Activated CD4-positive, alpha-beta memory T cell treated with anti-CD3 and anti-CD28 coated beads for 36 hours (primary cell): ENCODE measurements around the gene NLN. TPM values are rescaled to one million over a fixed set of nuclear protein-coding genes. Genes with fewer than 3 reads are reported as not detected.
"Not testable (repeated sequence)": the region's sequence is repeated elsewhere in the genome, so short reads cannot be mapped to it uniquely, and the experiment has no call there.

Source experiments
- CTCF ChIA-PET: fragments of 350-600 bp; sonication (Branson Sonifier 250); formaldehyde crosslinking; loops from one replicate; lab custom pipeline; 2021; ENCODE audit warnings: antibody characterized with exemption, inconsistent platforms; lab: Charles Lee
- POLR2A ChIA-PET: fragments of 350-600 bp; sonication (Branson Sonifier 250); formaldehyde crosslinking; loops from one replicate; lab custom pipeline; 2021; ENCODE audit warnings: antibody characterized with exemption; lab: Charles Lee
- DNase-seq: peaks from one replicate; pipeline ENCODE4 v3.0.0-alpha.2; 2020
- H3K27ac Mint-ChIP-seq: one replicate; pipeline ENCODE4 v1.8.0; 2021; ENCODE audit warnings: mixed read lengths
- H3K27me3 Mint-ChIP-seq: one replicate; pipeline ENCODE4 v1.8.0; 2021; ENCODE audit warnings: mixed read lengths
- H3K36me3 Mint-ChIP-seq: one replicate; pipeline ENCODE4 v1.8.0; 2021; ENCODE audit warnings: mixed read lengths
- H3K4me1 Mint-ChIP-seq: one replicate; pipeline ENCODE4 v1.8.0; 2021; ENCODE audit warnings: low read depth, mixed read lengths
- H3K4me3 Mint-ChIP-seq: one replicate; pipeline ENCODE4 v1.8.0; 2021; ENCODE audit warnings: mild to moderate bottlenecking, mixed read lengths
- H3K9me3 Mint-ChIP-seq: one replicate; pipeline ENCODE4 v1.8.0; 2021; ENCODE audit warnings: mixed read lengths
- intact Hi-C: fragments of 100-400 bp; cut with micrococcal nuclease; formaldehyde crosslinking; loops from one replicate; pipeline ENCODE4 v1.15.1; 2023
- total RNA-seq, 2 experiments: library from RNA; stranded (reverse); gene quantifications; one replicate each; pipeline ENCODE4 v1.2.3, GENCODE V29; 2021

NLN gene
- total RNA-seq = 10 to 100 TPM; 22.7 to 23.7 TPM

- peaks cover 25% of the 10 kb centered on the region for H3K4me1 Mint-ChIP-seq
- no peaks in the 10 kb centered on the region for H3K27me3 Mint-ChIP-seq
- intact Hi-C loops = loop anchor here (1.0 to 5.0 kb wide), 6 partner anchors 98 to 422 kb away; partner anchors contain the start of genes CENPK, ERBIN, PPWD1 and SREK1
- CTCF ChIA-PET = no interaction called here
- DNase-seq = peak; percentile 88
- POLR2A ChIA-PET = interaction anchor here (0.5 to 2.6 kb wide), 6 partner anchors 98 to 422 kb away, joined by 3 to 10 read pairs (median 4); partner anchors contain the start of genes CENPK, ERBIN, PPWD1 and SREK1
- no peaks in the 10 kb centered on the region for H3K9me3 Mint-ChIP-seq
- H3K36me3 Mint-ChIP-seq = no peaks in the 10 kb centered on the region
- peak within 1 kb of the TSS; percentile 91 for H3K27ac Mint-ChIP-seq
- peak within 1 kb of the TSS; percentile 89 for H3K4me3 Mint-ChIP-seq
Observed at GRCh38 chr5:65721720-65722574, at the start of gene NLN, which contains the start of gene SGTB. Gene NLN, plus strand, starts transcription at chr5:65722205. Its CDS starts 169 bp downstream, at chr5:65722374. Gene SGTB, minus strand, starts transcription at chr5:65722109. Its CDS starts 1,302 bp downstream, at chr5:65720807.

GRCh38 chr5:65672796-65673195, 49.2 kb upstream of the NLN start:
- peaks cover 27% of the 10 kb centered on the region for H3K4me1 Mint-ChIP-seq
- DNase-seq = no peak
- no peak overlapping the region for H3K4me3 Mint-ChIP-seq
- peaks cover 27% of the 10 kb centered on the region for H3K36me3 Mint-ChIP-seq
- CTCF ChIA-PET = no interaction called here
- intact Hi-C loops = no loop called here
- peak overlapping the region; percentile 5 for H3K27ac Mint-ChIP-seq
- no peaks in the 10 kb centered on the region for H3K9me3 Mint-ChIP-seq
- POLR2A ChIA-PET = no interaction called here
- no peaks in the 10 kb centered on the region for H3K27me3 Mint-ChIP-seq

- ChIA-PET POLR2A (no interaction called here), CTCF (no interaction called here)
- DNase-seq = no peak
- intact Hi-C loops = no loop called here
- H3K4me1 Mint-ChIP-seq = peaks cover 38% of the 10 kb centered on the region
- no peaks in the 10 kb centered on the region for H3K27me3 Mint-ChIP-seq
- H3K9me3 Mint-ChIP-seq = no peaks in the 10 kb centered on the region
- peaks cover 41% of the 10 kb centered on the region for H3K36me3 Mint-ChIP-seq
- H3K4me3 Mint-ChIP-seq = no peak overlapping the region
- H3K27ac Mint-ChIP-seq = no peak overlapping the region
Observed at GRCh38 chr5:65674749-65675148, 47.3 kb upstream of the NLN start.

GRCh38 chr5:65676056-65676455, 45.9 kb upstream of the NLN start:
- peaks cover 42% of the 10 kb centered on the region for H3K4me1 Mint-ChIP-seq
- CTCF ChIA-PET, intact Hi-C loops, H3K9me3 Mint-ChIP-seq, H3K27me3 Mint-ChIP-seq, DNase-seq, H3K4me3 Mint-ChIP-seq: not testable (repeated sequence)
- POLR2A ChIA-PET = interaction anchor here (0.6 to 1.3 kb wide), 2 partner anchors 11 to 120 kb away, joined by 4 read pairs; no protein-coding TSS in a partner anchor
- peak overlapping the region; percentile 20 for H3K27ac Mint-ChIP-seq
- peaks cover 48% of the 10 kb centered on the region for H3K36me3 Mint-ChIP-seq

- no peak for DNase-seq
- intact Hi-C loops = no loop called here
- CTCF ChIA-PET = no interaction called here
- Mint-ChIP-seq H3K9me3 (no peaks in the 10 kb centered on the region), H3K4me3 (no peak overlapping the region), H3K27me3 (no peaks in the 10 kb centered on the region), H3K4me1 (peaks cover 27% of the 10 kb centered on the region), H3K27ac (no peak overlapping the region), H3K36me3 (peaks cover 51% of the 10 kb centered on the region)
- POLR2A ChIA-PET = no interaction called here
Observed at GRCh38 chr5:65682148-65682547, 39.9 kb upstream of the NLN start.

- H3K4me3 Mint-ChIP-seq = no peak overlapping the region
- H3K4me1 Mint-ChIP-seq = no peaks in the 10 kb centered on the region
- no peak overlapping the region for H3K27ac Mint-ChIP-seq
- intact Hi-C loops = no loop called here
- peaks cover 22% of the 10 kb centered on the region for H3K36me3 Mint-ChIP-seq
- H3K9me3 Mint-ChIP-seq = no peaks in the 10 kb centered on the region
- POLR2A ChIA-PET = no interaction called here
- CTCF ChIA-PET = no interaction called here
- DNase-seq = no peak
- H3K27me3 Mint-ChIP-seq = no peaks in the 10 kb centered on the region
Observed at GRCh38 chr5:65693121-65693520, 28.9 kb upstream of the NLN start.

GRCh38 chr5:65695162-65695755, 26.7 kb upstream of the NLN start:
- DNase-seq = no peak
- ChIA-PET POLR2A (no interaction called here), CTCF (no interaction called here)
- peaks cover 6% of the 10 kb centered on the region for H3K4me1 Mint-ChIP-seq
- H3K4me3 Mint-ChIP-seq = no peak overlapping the region
- H3K27me3 Mint-ChIP-seq = no peaks in the 10 kb centered on the region
- H3K9me3 Mint-ChIP-seq = no peaks in the 10 kb centered on the region
- H3K36me3 Mint-ChIP-seq = peaks cover 29% of the 10 kb centered on the region
- intact Hi-C loops = no loop called here
- no peak overlapping the region for H3K27ac Mint-ChIP-seq

GRCh38 chr5:65695896-65696295, 26.1 kb upstream of the NLN start:
- DNase-seq = no peak
- Mint-ChIP-seq H3K27ac (no peak overlapping the region), H3K27me3 (no peaks in the 10 kb centered on the region), H3K36me3 (peaks cover 27% of the 10 kb centered on the region), H3K4me1 (peaks cover 6% of the 10 kb centered on the region), H3K4me3 (no peak overlapping the region), H3K9me3 (no peaks in the 10 kb centered on the region)
- intact Hi-C loops = no loop called here
- CTCF ChIA-PET = no interaction called here
- POLR2A ChIA-PET = no interaction called here

GRCh38 chr5:65696892-65697291, 25.1 kb upstream of the NLN start:
- ChIA-PET POLR2A (no interaction called here), CTCF (no interaction called here)
- Mint-ChIP-seq H3K4me1 (peaks cover 6% of the 10 kb centered on the region), H3K9me3 (no peaks in the 10 kb centered on the region), H3K4me3 (no peak overlapping the region), H3K27me3 (no peaks in the 10 kb centered on the region), H3K36me3 (peaks cover 27% of the 10 kb centered on the region), H3K27ac (no peak overlapping the region)
- intact Hi-C loops = no loop called here
- no peak for DNase-seq

GRCh38 chr5:65699338-65699737, 22.7 kb upstream of the NLN start:
- no peak for DNase-seq
- Mint-ChIP-seq H3K27me3 (no peaks in the 10 kb centered on the region), H3K4me3 (no peak overlapping the region), H3K9me3 (no peaks in the 10 kb centered on the region), H3K27ac (no peak overlapping the region), H3K4me1 (peaks cover 6% of the 10 kb centered on the region), H3K36me3 (peaks cover 24% of the 10 kb centered on the region)
- intact Hi-C loops = no loop called here
- CTCF ChIA-PET = no interaction called here
- POLR2A ChIA-PET = no interaction called here

- Mint-ChIP-seq H3K4me3 (no peak overlapping the region), H3K27me3 (no peaks in the 10 kb centered on the region), H3K27ac (no peak overlapping the region), H3K9me3 (no peaks in the 10 kb centered on the region), H3K4me1 (peaks cover 6% of the 10 kb centered on the region), H3K36me3 (peaks cover 27% of the 10 kb centered on the region)
- ChIA-PET POLR2A (no interaction called here), CTCF (no interaction called here)
- intact Hi-C loops = no loop called here
- no peak for DNase-seq
Observed at GRCh38 chr5:65702036-65702435, 20.0 kb upstream of the NLN start.

GRCh38 chr5:65704621-65705239, 17.3 kb upstream of the NLN start:
- Mint-ChIP-seq H3K27me3 (no peaks in the 10 kb centered on the region), H3K9me3 (no peaks in the 10 kb centered on the region), H3K4me1 (peaks cover 3% of the 10 kb centered on the region), H3K4me3 (no peak overlapping the region), H3K27ac (no peak overlapping the region), H3K36me3 (peaks cover 18% of the 10 kb centered on the region)
- CTCF ChIA-PET = no interaction called here
- POLR2A ChIA-PET = no interaction called here
- no peak for DNase-seq
- intact Hi-C loops = no loop called here
